Ovary (tissue), 9 donors: Measurements from ENCODE around the gene COBL. TPM values are rescaled to one million over a fixed set of nuclear protein-coding genes. Genes with fewer than 3 reads are reported as not detected.

Experiments
- DNase-seq, 5 donors: peaks; one replicate each; pipeline ENCODE4 v3.0.0-alpha.2; 2019 to 2020
- H3K27ac ChIP-seq, 2 donors: fragments of 200-600 bp; one replicate each; pipeline versions ENCODE4 v1.5.1 to v1.8.0; 2019 to 2022
- H3K27me3 ChIP-seq: fragments of 200-600 bp; one replicate; pipeline ENCODE4 v1.8.0; 2022
- H3K36me3 ChIP-seq: fragments of 200-600 bp; sonication (generic); one replicate; pipeline ENCODE4 v1.5.1; 2019
- H3K4me1 ChIP-seq: one replicate; pipeline ENCODE4 v1.8.1; 2013; ENCODE audit warnings: mild to moderate bottlenecking, moderate library complexity; ENCODE audit not compliant: insufficient read depth
- H3K4me3 ChIP-seq: fragments of 200-600 bp; sonication (generic); one replicate; pipeline ENCODE4 v1.5.1; 2017
- H3K9me3 ChIP-seq, 2 donors: fragments of 200-600 bp in 1 of 2; sonication (generic) in 1 of 2; one replicate each; pipeline versions ENCODE4 v1.5.1 to v1.8.1; 2013 to 2019; ENCODE audit warnings: mild to moderate bottlenecking in 1 of 2, moderate library complexity in 1 of 2
- CTCF ChIP-seq, 3 donors: fragments of 450-650 bp in 2 of 3; fragments of 200-600 bp in 1 of 3; IDR thresholded peaks; one replicate each; pipeline versions ENCODE4 v1.5.1 to v1.8.0; 2016 to 2022; ENCODE audit warnings: antibody characterized with exemption in 3 of 3, mild to moderate bottlenecking in 1 of 3
- EP300 ChIP-seq: sonication (generic); formaldehyde crosslinking; IDR thresholded peaks from one replicate; pipeline ENCODE4 v1.6.1; 2017; ENCODE audit warnings: antibody characterized with exemption
- POLR2A ChIP-seq: fragments of 450-650 bp; IDR thresholded peaks from one replicate; pipeline ENCODE4 v1.6.1; 2017; ENCODE audit warnings: antibody characterized with exemption, mild to moderate bottlenecking, moderate library complexity
- WGBS, 3 donors: extraction: QIAGEN DNeasy Blood & Tissue Kit in 1 of 3; methylation state at CpG; one replicate each; pipeline versions ENCODE4 v1.1.5 to v1.1.7; 2013 to 2017; 5-methylcytosine and 5-hydroxymethylcytosine counted together
- intact Hi-C, 4 donors: fragments of 100-400 bp; cut with DNase I; formaldehyde crosslinking; loops; one replicate each; pipeline versions ENCODE4 v1.11.0 to v1.15.1; 2022 to 2023
- polyA plus RNA-seq, 2 donors: library from polyadenylated mRNA; stranded (reverse); fragments of 200-250 nt in 1 of 2; fragments of 350-450 nt in 1 of 2; fragmentation: Illumina TruSeq in 1 of 2; extraction: RNeasy Lipid Tissue Mini Kit (QIAGEN cat#74804) in 1 of 2; gene quantifications; one replicate each; pipeline ENCODE4 v1.2.3, GENCODE V29; 2013 to 2014
- total RNA-seq, 7 donors: library from RNA; depleted of rRNA in 2 of 7; stranded (reverse); fragments of >200 nt in 2 of 7; fragmentation: NEBNext Ultra II Directional in 3 of 7; extraction: Animal tissue kit (Norgen Biotek cat#: 25700) in 3 of 7; gene quantifications; one replicate each; pipeline versions ENCODE4 v1.1.0 to v1.2.4, GENCODE V29; 2016 to 2023
- donor health status: DM: no; HTN: no; CAD: no; lungs with moderate emphysema.
- donor health status: DM: no; HTN: no; CAD: no.
- donor health status: Bipolar disorder and iron deficiency.
- donor health status: DM: yes; HTN: yes; CAD: no.
- donor health status: DM: no; HTN: no; CAD: no.
- donor health status: DM: yes; HTN: yes; CAD: no.

The COBL gene
- total and polyA plus RNA-seq, 9 donors: 0.87 to 33.4 (median 3.9) TPM

- Histone ChIP-seq H3K4me1 (no peaks in the 10 kb centered on the region), H3K27me3 (no peaks in the 10 kb centered on the region), H3K9me3 (no peaks in the 10 kb centered on the region), H3K36me3 (no peaks in the 10 kb centered on the region), H3K4me3 (no peak overlapping the region), H3K27ac (no peak overlapping the region)
- WGBS, 3 donors: 91 to 93% (median 92%) methylated on average over 10 of the region's 10 CpGs
- no peak for DNase-seq
- intact Hi-C loops: no loop called here
- TF ChIP-seq EP300: no peak
- no peak for TF ChIP-seq CTCF (IDR thresholded peaks at IDR 0.05)
- TF ChIP-seq POLR2A: no peak
Observed at GRCh38 chr7:51222916-51223315, 93.7 kb downstream of the COBL start.

GRCh38 chr7:51220226-51220625 lies 96.4 kb downstream of the COBL start:
- TF ChIP-seq CTCF (IDR thresholded peaks at IDR 0.05): no peak
- no peak for DNase-seq
- 89 to 92% (median 91%) methylated on average over 11 of the region's 11 CpGs for WGBS, 3 donors

GRCh38 chr7:51219261-51219988 lies 97.2 kb downstream of the COBL start:
- intact Hi-C loops: no loop called here
- TF ChIP-seq EP300: no peak
- TF ChIP-seq CTCF (IDR thresholded peaks at IDR 0.05): no peak
- no peak for TF ChIP-seq POLR2A

More at GRCh38 chr7:51220226-51220625, 96.4 kb downstream of the COBL start:
- Histone ChIP-seq H3K36me3 (no peaks in the 10 kb centered on the region), H3K27ac (no peak overlapping the region), H3K27me3 (no peaks in the 10 kb centered on the region), H3K9me3 (no peaks in the 10 kb centered on the region), H3K4me1 (no peaks in the 10 kb centered on the region), H3K4me3 (no peak overlapping the region)
- intact Hi-C loops: no loop called here

GRCh38 chr7:51217804-51218203 lies 98.8 kb downstream of the COBL start:
- no peaks in the 10 kb centered on the region for H3K36me3 ChIP-seq
- no peaks in the 10 kb centered on the region for H3K27me3 ChIP-seq
- intact Hi-C loops: no loop called here
- H3K27ac ChIP-seq: no peak overlapping the region
- H3K4me1 ChIP-seq: no peaks in the 10 kb centered on the region
- TF ChIP-seq CTCF (IDR thresholded peaks at IDR 0.05): no peak
- TF ChIP-seq POLR2A: no peak
- TF ChIP-seq EP300: no peak
- no peak for DNase-seq
- H3K4me3 ChIP-seq: no peak overlapping the region
- no peaks in the 10 kb centered on the region for H3K9me3 ChIP-seq
- WGBS, 3 donors: 76 to 78% (median 77%) methylated on average over 6 of the region's 6 CpGs

More at GRCh38 chr7:51219261-51219988, 97.2 kb downstream of the COBL start:
- 44 to 59% (median 55%) methylated on average over 18 of the region's 18 CpGs for WGBS, 3 donors
- Histone ChIP-seq H3K4me3 (no peak overlapping the region), H3K27ac (no peak overlapping the region), H3K36me3 (no peaks in the 10 kb centered on the region), H3K4me1 (no peaks in the 10 kb centered on the region), H3K9me3 (no peaks in the 10 kb centered on the region), H3K27me3 (no peaks in the 10 kb centered on the region)
- no peak for DNase-seq
